PC-3 (cell line): ENCODE measurements around the gene DCAF5. TPM values are rescaled to one million over a fixed set of nuclear protein-coding genes. Genes with fewer than 3 reads are reported as not detected.
"Not testable (repeated sequence)": the region's sequence is repeated elsewhere in the genome, so short reads cannot be mapped to it uniquely, and the experiment has no call there.

Experiments used
- ATAC-seq: fragments of 200-7000 bp; cut with Tn5 transposase; 2 replicates; pipeline ENCODE4 v1.9.1; 2020; ENCODE audit warnings: mild to moderate bottlenecking, moderate library complexity
- BruUV-seq: library from RNA; stranded (reverse); fragments of 400-500 nt; replicated peaks from 2 replicates; lab custom pipeline; 2021; lab: Mats Ljungman, UMichigan
- CTCF ChIA-PET: fragments of 300-600 bp; sonication (Branson Sonifier 250); formaldehyde crosslinking; loops from one replicate; lab custom pipeline; 2022; ENCODE audit warnings: antibody characterized with exemption; lab: Charles Lee
- POLR2A ChIA-PET: fragments of 300-600 bp; sonication (Branson Sonifier 250); formaldehyde crosslinking; loops from one replicate; lab custom pipeline; 2022; ENCODE audit warnings: antibody characterized with exemption; ENCODE audit not compliant: unreplicated experiment; lab: Charles Lee
- DNase-seq: peaks from one replicate; pipeline ENCODE4 v3.0.0-alpha.2; 2015
- H2AFZ ChIP-seq: fragments of 300-600 bp; sonication (generic); 2 replicates; pipeline ENCODE4 v1.6.0; 2016; ENCODE audit warnings: antibody characterized with exemption, low read length
- H3F3A ChIP-seq: fragments of 300-600 bp; sonication (generic); one replicate; pipeline ENCODE4 v1.6.0; 2017; ENCODE audit warnings: antibody characterized with exemption, low read length, control low read depth, mild to moderate bottlenecking; ENCODE audit not compliant: unreplicated experiment
- H3K27ac ChIP-seq: fragments of 300-600 bp; sonication (generic); 2 replicates; pipeline ENCODE4 v1.5.1; 2016; ENCODE audit warnings: mild to moderate bottlenecking, low read length
- H3K27me3 ChIP-seq: fragments of 300-600 bp; sonication (generic); 2 replicates; pipeline ENCODE4 v1.6.1; 2016; ENCODE audit warnings: low read length, mixed read lengths
- H3K36me3 ChIP-seq: fragments of 300-600 bp; sonication (generic); 2 replicates; pipeline ENCODE4 v1.6.1; 2016; ENCODE audit warnings: low read depth, mixed run types, low read length, mixed read lengths
- H3K4me1 ChIP-seq: fragments of 300-600 bp; sonication (generic); 2 replicates; pipeline ENCODE4 v1.5.1; 2016; ENCODE audit warnings: low read length; ENCODE audit not compliant: insufficient read depth
- H3K4me2 ChIP-seq: fragments of 300-600 bp; sonication (generic); 2 replicates; pipeline ENCODE4 v1.6.0; 2016; ENCODE audit warnings: low read length
- H3K4me3 ChIP-seq: fragments of 300-600 bp; sonication (generic); 2 replicates; pipeline ENCODE4 v1.5.1; 2016; ENCODE audit warnings: mild to moderate bottlenecking, low read length, mixed read lengths
- H3K79me2 ChIP-seq: fragments of 300-600 bp; sonication (generic); 2 replicates; pipeline ENCODE4 v1.6.1; 2017; ENCODE audit warnings: low read length, mixed read lengths
- H3K9ac ChIP-seq: fragments of 300-600 bp; sonication (generic); 2 replicates; pipeline ENCODE4 v1.6.0; 2016; ENCODE audit warnings: mild to moderate bottlenecking, low read length
- H3K9me2 ChIP-seq: fragments of 300-600 bp; sonication (generic); replicated peaks from 2 replicates; pipeline ENCODE4 v1.6.1; 2016; ENCODE audit warnings: mixed run types, low read length, mixed read lengths
- H3K9me3 ChIP-seq: fragments of 300-600 bp; sonication (generic); 2 replicates; pipeline ENCODE4 v1.6.1; 2016; ENCODE audit warnings: low read length, mixed read lengths
- H4K20me1 ChIP-seq: fragments of 300-600 bp; sonication (generic); 2 replicates; pipeline ENCODE4 v1.6.1; 2016; ENCODE audit warnings: low read length, mixed read lengths
- EZH2 ChIP-seq: fragments of 300-600 bp; sonication (generic); IDR thresholded peaks from one replicate; pipeline ENCODE4 v1.6.1; 2017; ENCODE audit warnings: antibody characterized with exemption, mild to moderate bottlenecking, low read length; ENCODE audit not compliant: unreplicated experiment
- EZH2phosphoT487 ChIP-seq: fragments of 300-600 bp; sonication (generic); IDR thresholded peaks from 2 replicates; pipeline ENCODE4 v1.6.1; 2018; ENCODE audit warnings: mild to moderate bottlenecking, antibody characterized with exemption, low read length, borderline replicate concordance
- intact Hi-C: fragments of 100-400 bp; cut with micrococcal nuclease; formaldehyde crosslinking; loops from 2 replicates; pipeline ENCODE4 v1.9.0; 2023
- total RNA-seq: library from RNA; depleted of rRNA; stranded (reverse); fragments of >200 nt; gene quantifications from 2 replicates; pipeline ENCODE4 v1.2.3, GENCODE V29; 2014
- TF ChIP-seq, protein P1 (sequence below): fragments of 300-600 bp; sonication (generic); conservative IDR thresholded peaks from 2 replicates; pipeline ENCODE4 v1.5.1; 2017; ENCODE audit warnings: antibody characterized with exemption, low read depth, mild to moderate bottlenecking, low read length

DCAF5 gene
- total RNA-seq, 1 experiment from 2014 or later: 17.5 TPM

DNA sequence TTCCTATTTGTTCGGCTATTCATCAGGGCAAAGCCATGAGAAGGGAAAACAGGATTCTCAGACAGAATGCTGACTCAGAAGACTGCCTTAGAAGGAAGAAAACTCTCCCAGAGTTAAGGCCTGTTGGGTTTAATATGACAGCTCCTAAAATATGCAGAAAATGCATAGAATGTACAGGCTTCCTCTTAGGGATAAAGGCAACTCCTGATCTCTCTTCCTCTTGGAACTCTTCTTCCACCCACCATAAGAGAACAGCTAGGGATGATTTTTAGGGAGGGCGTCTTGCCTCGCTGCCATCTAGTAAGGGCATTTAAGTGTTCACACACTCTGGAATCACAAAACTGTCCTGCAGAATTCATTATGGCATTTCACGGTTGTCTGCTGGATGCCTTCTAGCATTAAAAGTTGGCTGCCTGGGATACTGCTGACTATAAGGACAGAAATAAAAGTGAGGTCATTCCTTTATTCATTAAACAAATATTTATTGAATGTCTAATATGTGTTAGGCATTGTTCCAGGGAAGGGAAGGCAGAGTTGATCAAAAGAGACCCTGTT lies 73.7 kb downstream of the DCAF5 start:
- intact Hi-C loops: loop anchor here (1.0 to 2.0 kb wide), 4 partner anchors 15 to 128 kb away; partner anchors contain the start of gene ACTN1
- BruUV-seq: no TSS peak
- peaks cover 3% of the 10 kb centered on the region; the same call in 1 of the 2 replicates for H3K36me3 ChIP-seq
- peak overlapping the region; percentile 50 for H3K4me3 ChIP-seq
- H3K27me3 ChIP-seq: no peaks in the 10 kb centered on the region
- H3K27ac ChIP-seq: peak overlapping the region; percentile 94
- DNase-seq (peak; percentile 95), ATAC-seq (peak; percentile 80)
- CTCF ChIA-PET: interaction anchor here (0.5 to 1.4 kb wide), 4 partner anchors 11 to 77 kb away, joined by 3 to 5 read pairs (median 4); no protein-coding TSS in a partner anchor
- peak overlapping the region; percentile 72 for H3K9ac ChIP-seq
- TF ChIP-seq, protein P1, sequence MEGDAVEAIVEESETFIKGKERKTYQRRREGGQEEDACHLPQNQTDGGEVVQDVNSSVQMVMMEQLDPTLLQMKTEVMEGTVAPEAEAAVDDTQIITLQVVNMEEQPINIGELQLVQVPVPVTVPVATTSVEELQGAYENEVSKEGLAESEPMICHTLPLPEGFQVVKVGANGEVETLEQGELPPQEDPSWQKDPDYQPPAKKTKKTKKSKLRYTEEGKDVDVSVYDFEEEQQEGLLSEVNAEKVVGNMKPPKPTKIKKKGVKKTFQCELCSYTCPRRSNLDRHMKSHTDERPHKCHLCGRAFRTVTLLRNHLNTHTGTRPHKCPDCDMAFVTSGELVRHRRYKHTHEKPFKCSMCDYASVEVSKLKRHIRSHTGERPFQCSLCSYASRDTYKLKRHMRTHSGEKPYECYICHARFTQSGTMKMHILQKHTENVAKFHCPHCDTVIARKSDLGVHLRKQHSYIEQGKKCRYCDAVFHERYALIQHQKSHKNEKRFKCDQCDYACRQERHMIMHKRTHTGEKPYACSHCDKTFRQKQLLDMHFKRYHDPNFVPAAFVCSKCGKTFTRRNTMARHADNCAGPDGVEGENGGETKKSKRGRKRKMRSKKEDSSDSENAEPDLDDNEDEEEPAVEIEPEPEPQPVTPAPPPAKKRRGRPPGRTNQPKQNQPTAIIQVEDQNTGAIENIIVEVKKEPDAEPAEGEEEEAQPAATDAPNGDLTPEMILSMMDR: no peak
- TF ChIP-seq EZH2 (no peak), EZH2phosphoT487 (no peak)
- POLR2A ChIA-PET: interaction anchor here (0.5 to 1.1 kb wide), 4 partner anchors 67 to 102 kb away, joined by 3 to 9 read pairs (median 6); partner anchors contain the start of gene ACTN1
- peaks cover 52% of the 10 kb centered on the region for H3K4me1 ChIP-seq
- H3F3A ChIP-seq: peaks cover 25% of the 10 kb centered on the region
- peak overlapping the region; percentile 76 for H3K4me2 ChIP-seq
- H4K20me1 ChIP-seq: no peaks in the 10 kb centered on the region
- H3K9me3 ChIP-seq: no peaks in the 10 kb centered on the region
- no peaks in the 10 kb centered on the region for H3K9me2 ChIP-seq
- H3K79me2 ChIP-seq: peaks cover 11% of the 10 kb centered on the region; the same call in 1 of the 2 replicates
- H2AFZ ChIP-seq: peak overlapping the region; percentile 11; the same call in 1 of the 2 replicates

- H3K9ac ChIP-seq: peak overlapping the region; percentile 72
- no peak overlapping the region for H2AFZ ChIP-seq
- peak overlapping the region; percentile 94 for H3K27ac ChIP-seq
- no peaks in the 10 kb centered on the region for H3K9me2 ChIP-seq
- ChIA-PET POLR2A (interaction anchor here (0.6 to 0.7 kb wide), 2 partner anchors 102 to 801 kb away, joined by 3 read pairs; no protein-coding TSS in a partner anchor), CTCF (no interaction called here)
- peaks cover 11% of the 10 kb centered on the region; the same call in 1 of the 2 replicates for H3K79me2 ChIP-seq
- H3K4me1 ChIP-seq: peaks cover 52% of the 10 kb centered on the region
- peak overlapping the region; percentile 76 for H3K4me2 ChIP-seq
- no TSS peak for BruUV-seq
- H3F3A ChIP-seq: peaks cover 25% of the 10 kb centered on the region
- no peaks in the 10 kb centered on the region for H3K9me3 ChIP-seq
- peak; percentile 65 for ATAC-seq
- peaks cover 11% of the 10 kb centered on the region; the same call in 1 of the 2 replicates for H3K36me3 ChIP-seq
- peak; percentile 93 for DNase-seq
- TF ChIP-seq, protein P1: no peak
- no peak for TF ChIP-seq EZH2
- H3K4me3 ChIP-seq: peak overlapping the region; percentile 50; the same call in 1 of the 2 replicates
- H4K20me1 ChIP-seq: no peaks in the 10 kb centered on the region
- H3K27me3 ChIP-seq: no peaks in the 10 kb centered on the region
- intact Hi-C loops: loop anchor here (2.0 kb wide), 1 partner anchor 63 kb away; no protein-coding TSS in a partner anchor
Measured at GRCh38 chr14:69077841-69078240, 75.1 kb downstream of the DCAF5 start.

GRCh38 chr14:69077185-69077584 lies 75.7 kb downstream of the DCAF5 start:
- H2AFZ ChIP-seq, BruUV-seq, H3K9me2 ChIP-seq, CTCF ChIA-PET, H3K4me3 ChIP-seq, H3K9me3 ChIP-seq, DNase-seq, ATAC-seq, intact Hi-C loops, H4K20me1 ChIP-seq, H3K27me3 ChIP-seq: not testable (repeated sequence)
- POLR2A ChIA-PET: interaction anchor here (0.7 kb wide), 1 partner anchor 101 kb away, joined by 3 read pairs; no protein-coding TSS in a partner anchor
- H3K79me2 ChIP-seq: peaks cover 11% of the 10 kb centered on the region; the same call in 1 of the 2 replicates
- H3K4me1 ChIP-seq: peaks cover 52% of the 10 kb centered on the region
- H3F3A ChIP-seq: peaks cover 25% of the 10 kb centered on the region
- peak overlapping the region; percentile 76 for H3K4me2 ChIP-seq
- H3K36me3 ChIP-seq: peaks cover 12% of the 10 kb centered on the region; the same call in 1 of the 2 replicates
- H3K9ac ChIP-seq: peak overlapping the region; percentile 10; the same call in 1 of the 2 replicates
- H3K27ac ChIP-seq: peak overlapping the region; percentile 94
